ENCODE data around the gene DERL3. TPM values are rescaled to one million over a fixed set of nuclear protein-coding genes. Genes with fewer than 3 reads are reported as not detected.
"Not testable (repeated sequence)": the region's sequence is repeated elsewhere in the genome, so short reads cannot be mapped to it uniquely, and the experiment has no call there.

Gene DERL3
- total and polyA plus RNA-seq, 7 donors: 0.28 to 18.3 (median 1.8) TPM; not detected in 2

- H3K4me1 ChIP-seq: peaks cover 0 to 12% (median 11%) of the 10 kb centered on the region in 4 donors
- TF ChIP-seq EP300 (IDR thresholded peaks at IDR 0.05) (no peak), POLR2AphosphoS5 (IDR thresholded peaks at IDR 0.05) (no peak), POLR2A (IDR thresholded peaks at IDR 0.05) (no peak)
- TF ChIP-seq, protein P1, sequence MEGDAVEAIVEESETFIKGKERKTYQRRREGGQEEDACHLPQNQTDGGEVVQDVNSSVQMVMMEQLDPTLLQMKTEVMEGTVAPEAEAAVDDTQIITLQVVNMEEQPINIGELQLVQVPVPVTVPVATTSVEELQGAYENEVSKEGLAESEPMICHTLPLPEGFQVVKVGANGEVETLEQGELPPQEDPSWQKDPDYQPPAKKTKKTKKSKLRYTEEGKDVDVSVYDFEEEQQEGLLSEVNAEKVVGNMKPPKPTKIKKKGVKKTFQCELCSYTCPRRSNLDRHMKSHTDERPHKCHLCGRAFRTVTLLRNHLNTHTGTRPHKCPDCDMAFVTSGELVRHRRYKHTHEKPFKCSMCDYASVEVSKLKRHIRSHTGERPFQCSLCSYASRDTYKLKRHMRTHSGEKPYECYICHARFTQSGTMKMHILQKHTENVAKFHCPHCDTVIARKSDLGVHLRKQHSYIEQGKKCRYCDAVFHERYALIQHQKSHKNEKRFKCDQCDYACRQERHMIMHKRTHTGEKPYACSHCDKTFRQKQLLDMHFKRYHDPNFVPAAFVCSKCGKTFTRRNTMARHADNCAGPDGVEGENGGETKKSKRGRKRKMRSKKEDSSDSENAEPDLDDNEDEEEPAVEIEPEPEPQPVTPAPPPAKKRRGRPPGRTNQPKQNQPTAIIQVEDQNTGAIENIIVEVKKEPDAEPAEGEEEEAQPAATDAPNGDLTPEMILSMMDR (IDR thresholded peaks at IDR 0.05): no peak
- WGBS, 2 donors: 75 to 82% methylated on average over 3 of the region's 3 CpGs
- intact Hi-C loops (cut with DNase I): no loop called here
- H3K27ac ChIP-seq: no peak overlapping the region
- DNase-seq: no peak
- H3K4me3 ChIP-seq: no peak overlapping the region
- H3K9me3 ChIP-seq: no peaks in the 10 kb centered on the region
- H3K36me3 ChIP-seq: peaks cover 0 to 19% (median 0%) of the 10 kb centered on the region in 4 donors
- H3K27me3 ChIP-seq: no peaks in the 10 kb centered on the region
These were observed 23.3 kb upstream of the DERL3 start for GRCh38 chr22:23862103-23862502.

DNA sequence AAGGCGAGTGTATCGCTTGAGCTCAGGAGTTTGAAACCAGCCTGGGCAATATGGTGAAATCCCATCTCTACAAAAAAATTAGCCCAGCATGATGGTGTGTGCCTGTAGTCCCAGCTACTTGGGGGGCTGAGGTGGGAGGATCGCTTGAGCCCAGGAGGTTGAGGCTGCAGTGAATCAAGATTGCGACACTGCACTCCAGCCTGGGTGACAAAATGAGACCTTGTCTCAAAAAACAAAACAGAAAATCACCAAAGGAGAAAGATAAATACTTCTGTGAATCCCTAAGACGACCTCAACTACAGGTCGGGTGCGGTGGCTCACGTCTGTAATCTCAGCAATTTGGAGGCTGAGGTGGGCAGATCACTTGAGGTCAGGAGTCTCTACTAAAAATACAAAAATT lies 21.4 kb upstream of the DERL3 start:
- peaks cover 0 to 22% (median 17%) of the 10 kb centered on the region in 4 donors for H3K4me1 ChIP-seq
- H3K4me3 ChIP-seq; H3K9me3 ChIP-seq; H3K36me3 ChIP-seq; intact Hi-C loops (cut with DNase I); H3K27me3 ChIP-seq; H3K27ac ChIP-seq; DNase-seq: not testable (repeated sequence)
- WGBS, 2 donors: 89 to 95% methylated on average over 8 of the region's 8 CpGs

GRCh38 chr22:23859201-23859600 lies 20.4 kb upstream of the DERL3 start:
- peaks cover 0 to 22% (median 17%) of the 10 kb centered on the region in 4 donors for H3K4me1 ChIP-seq
- intact Hi-C loops (cut with DNase I): loop anchor here (5.0 kb wide), 2 partner anchors 33 to 142 kb away; partner anchors contain the start of gene MIF
- no peaks in the 10 kb centered on the region for H3K9me3 ChIP-seq
- no peak for DNase-seq
- TF ChIP-seq, protein P1 (IDR thresholded peaks at IDR 0.05): no peak
- no peak for TF ChIP-seq EP300 (IDR thresholded peaks at IDR 0.05)
- no peak for TF ChIP-seq POLR2A (IDR thresholded peaks at IDR 0.05)
- no peak for TF ChIP-seq POLR2AphosphoS5 (IDR thresholded peaks at IDR 0.05)
- 96 to 99% methylated on average over 4 of the region's 4 CpGs for WGBS, 2 donors
- H3K36me3 ChIP-seq: peaks cover 0 to 9% (median 0%) of the 10 kb centered on the region in 4 donors
- no peak overlapping the region for H3K27ac ChIP-seq
- no peak overlapping the region for H3K4me3 ChIP-seq
- H3K27me3 ChIP-seq: no peaks in the 10 kb centered on the region

- WGBS, 2 donors: 48 to 72% methylated on average over 7 of the region's 7 CpGs
- no peak for TF ChIP-seq POLR2A (IDR thresholded peaks at IDR 0.05)
- TF ChIP-seq, protein P1 (IDR thresholded peaks at IDR 0.05): peak in 2 of 4 experiments; percentile 3 to 36
- intact Hi-C loops (cut with DNase I): loop anchor here (5.0 kb wide), 2 partner anchors 34 to 141 kb away; partner anchors contain the start of gene MIF
- no peak for DNase-seq
- peaks cover 0 to 9% (median 0%) of the 10 kb centered on the region in 4 donors for H3K36me3 ChIP-seq
- peak overlapping the region; percentile 94 to 99 (median 98) for H3K27ac ChIP-seq
- H3K4me1 ChIP-seq: peaks cover 0 to 22% (median 17%) of the 10 kb centered on the region in 4 donors
- no peaks in the 10 kb centered on the region for H3K9me3 ChIP-seq
- H3K27me3 ChIP-seq: no peaks in the 10 kb centered on the region
- peak overlapping the region in 3 of 4 donors; percentile 53 to 78 (median 71) for H3K4me3 ChIP-seq
These were observed 19.6 kb upstream of the DERL3 start for GRCh38 chr22:23858484-23858815.

- WGBS, 2 donors: 1% methylated on average over 60 of the region's 60 CpGs
- Histone ChIP-seq H3K27me3 (no peaks in the 10 kb centered on the region), H3K36me3 (peaks cover 0 to 3% (median 0%) of the 10 kb centered on the region in 4 donors), H3K9me3 (no peaks in the 10 kb centered on the region), H3K27ac (peak within 1 kb of the TSS; percentile 94 to 99 (median 98)), H3K4me1 (peaks cover 0 to 22% (median 17%) of the 10 kb centered on the region in 4 donors), H3K4me3 (peak within 1 kb of the TSS; percentile 48 to 78 (median 62))
- intact Hi-C loops (cut with DNase I): loop anchor here (5.0 kb wide), 2 partner anchors 34 to 141 kb away; partner anchors contain the start of gene MIF
- DNase-seq: peak; percentile 98
- TF ChIP-seq EP300 (IDR thresholded peaks at IDR 0.05) (no peak), POLR2AphosphoS5 (IDR thresholded peaks at IDR 0.05) (peak; percentile 90 to 97 (median 94)), POLR2A (IDR thresholded peaks at IDR 0.05) (peak; percentile 83)
- TF ChIP-seq, protein P1 (IDR thresholded peaks at IDR 0.05): peak; percentile 4 to 60 (median 11)
These were observed 19.0 kb upstream of the DERL3 start, which contains the start of gene SLC2A11 for GRCh38 chr22:23857606-23858483. Gene SLC2A11, plus strand, starts transcription at chr22:23857875. Its CDS starts 125 bp downstream, at chr22:23858000.
